Chondrocyte (in vitro differentiated cells): ENCODE data around the gene NTRK2. TPM values are rescaled to one million over a fixed set of nuclear protein-coding genes. Genes with fewer than 3 reads are reported as not detected.

ENCODE experiments used
- DNase-seq: peaks from one replicate; pipeline ENCODE4 v3.0.0; 2021; ENCODE audit warnings: mixed read lengths, low spot score
- H3K27ac Mint-ChIP-seq: one replicate; pipeline ENCODE4 v1.8.0; 2021; ENCODE audit warnings: mild to moderate bottlenecking, moderate library complexity, mixed read lengths; ENCODE audit not compliant: unreplicated experiment
- H3K27me3 Mint-ChIP-seq: 2 replicates; pipeline ENCODE4 v1.8.0; 2021; ENCODE audit warnings: low read depth, mixed read lengths
- H3K36me3 Mint-ChIP-seq: 2 replicates; pipeline ENCODE4 v1.8.0; 2021; ENCODE audit warnings: low read depth, mixed read lengths
- H3K4me1 Mint-ChIP-seq: 2 replicates; pipeline ENCODE4 v1.8.0; 2021; ENCODE audit warnings: low read depth, mild to moderate bottlenecking, mixed read lengths
- H3K4me3 Mint-ChIP-seq: one replicate; pipeline ENCODE4 v1.8.0; 2021; ENCODE audit warnings: mild to moderate bottlenecking, moderate library complexity, mixed read lengths; ENCODE audit not compliant: unreplicated experiment
- H3K9me3 Mint-ChIP-seq: 2 replicates; pipeline ENCODE4 v1.8.0; 2021; ENCODE audit warnings: low read depth, mixed read lengths
- total RNA-seq: library from RNA; stranded (reverse); gene quantifications from 3 replicates; pipeline ENCODE4 v1.2.1, GENCODE V29; 2021
- TF ChIP-seq, protein P1 (sequence below): fragments of 200-600 bp; sonication (generic); IDR thresholded peaks from 2 replicates; pipeline ENCODE4 v1.5.0; 2021; ENCODE audit warnings: antibody characterized with exemption, mild to moderate bottlenecking, moderate library complexity

The NTRK2 gene
- total RNA-seq, 1 donor from 2014 or later = 40.0 TPM

DNA sequence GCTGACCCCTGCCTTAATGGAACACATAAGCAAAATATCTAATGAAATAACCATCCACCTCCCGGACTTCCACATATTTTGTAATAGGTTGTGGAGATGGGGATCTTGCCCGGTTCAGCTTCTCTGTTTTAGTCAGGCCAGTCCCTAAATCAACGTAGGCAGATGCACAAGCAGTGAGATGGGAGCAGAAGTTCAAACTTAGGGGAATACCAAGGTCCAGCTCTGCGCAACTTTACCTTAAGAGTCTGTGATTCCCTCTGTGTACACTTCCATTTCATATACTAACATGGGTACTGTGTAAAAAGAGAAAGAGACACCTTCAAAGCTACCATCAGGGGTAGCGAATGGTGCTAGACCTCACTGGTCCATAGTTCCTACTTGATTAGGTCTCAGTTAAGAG, 110.9 kb downstream of the NTRK2 start:
- Mint-ChIP-seq H3K9me3 (no peaks in the 10 kb centered on the region), H3K27me3 (peaks cover 3% of the 10 kb centered on the region), H3K36me3 (peaks cover 5% of the 10 kb centered on the region), H3K27ac (no peak overlapping the region), H3K4me1 (peaks cover 29% of the 10 kb centered on the region), H3K4me3 (no peak overlapping the region)
- no peak for DNase-seq
- TF ChIP-seq, protein P1, sequence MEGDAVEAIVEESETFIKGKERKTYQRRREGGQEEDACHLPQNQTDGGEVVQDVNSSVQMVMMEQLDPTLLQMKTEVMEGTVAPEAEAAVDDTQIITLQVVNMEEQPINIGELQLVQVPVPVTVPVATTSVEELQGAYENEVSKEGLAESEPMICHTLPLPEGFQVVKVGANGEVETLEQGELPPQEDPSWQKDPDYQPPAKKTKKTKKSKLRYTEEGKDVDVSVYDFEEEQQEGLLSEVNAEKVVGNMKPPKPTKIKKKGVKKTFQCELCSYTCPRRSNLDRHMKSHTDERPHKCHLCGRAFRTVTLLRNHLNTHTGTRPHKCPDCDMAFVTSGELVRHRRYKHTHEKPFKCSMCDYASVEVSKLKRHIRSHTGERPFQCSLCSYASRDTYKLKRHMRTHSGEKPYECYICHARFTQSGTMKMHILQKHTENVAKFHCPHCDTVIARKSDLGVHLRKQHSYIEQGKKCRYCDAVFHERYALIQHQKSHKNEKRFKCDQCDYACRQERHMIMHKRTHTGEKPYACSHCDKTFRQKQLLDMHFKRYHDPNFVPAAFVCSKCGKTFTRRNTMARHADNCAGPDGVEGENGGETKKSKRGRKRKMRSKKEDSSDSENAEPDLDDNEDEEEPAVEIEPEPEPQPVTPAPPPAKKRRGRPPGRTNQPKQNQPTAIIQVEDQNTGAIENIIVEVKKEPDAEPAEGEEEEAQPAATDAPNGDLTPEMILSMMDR = no peak

DNA sequence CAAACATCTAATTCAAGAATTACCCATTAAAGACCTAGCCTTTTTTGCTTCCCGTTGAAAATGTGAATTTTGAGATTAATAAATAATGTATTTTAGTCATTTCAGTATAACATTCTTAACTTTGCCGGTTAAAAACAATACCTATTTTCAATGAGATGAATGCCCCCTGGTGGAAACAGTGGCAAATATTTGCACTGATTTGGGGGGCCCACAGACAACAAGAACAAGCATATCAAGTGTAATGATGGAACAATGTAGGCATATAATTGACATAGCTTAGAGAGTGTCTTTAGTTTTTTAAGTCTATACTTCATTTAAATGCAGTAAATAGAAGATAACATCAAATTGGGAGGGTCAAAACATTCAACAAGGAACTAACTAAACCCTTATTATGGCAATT, 111.9 kb downstream of the NTRK2 start:
- no peaks in the 10 kb centered on the region for H3K9me3 Mint-ChIP-seq
- no peak for DNase-seq
- peaks cover 5% of the 10 kb centered on the region for H3K36me3 Mint-ChIP-seq
- peaks cover 3% of the 10 kb centered on the region for H3K27me3 Mint-ChIP-seq
- TF ChIP-seq, protein P1 = peak; percentile 77
- H3K4me3 Mint-ChIP-seq = no peak overlapping the region
- peaks cover 29% of the 10 kb centered on the region for H3K4me1 Mint-ChIP-seq
- H3K27ac Mint-ChIP-seq = no peak overlapping the region

DNA sequence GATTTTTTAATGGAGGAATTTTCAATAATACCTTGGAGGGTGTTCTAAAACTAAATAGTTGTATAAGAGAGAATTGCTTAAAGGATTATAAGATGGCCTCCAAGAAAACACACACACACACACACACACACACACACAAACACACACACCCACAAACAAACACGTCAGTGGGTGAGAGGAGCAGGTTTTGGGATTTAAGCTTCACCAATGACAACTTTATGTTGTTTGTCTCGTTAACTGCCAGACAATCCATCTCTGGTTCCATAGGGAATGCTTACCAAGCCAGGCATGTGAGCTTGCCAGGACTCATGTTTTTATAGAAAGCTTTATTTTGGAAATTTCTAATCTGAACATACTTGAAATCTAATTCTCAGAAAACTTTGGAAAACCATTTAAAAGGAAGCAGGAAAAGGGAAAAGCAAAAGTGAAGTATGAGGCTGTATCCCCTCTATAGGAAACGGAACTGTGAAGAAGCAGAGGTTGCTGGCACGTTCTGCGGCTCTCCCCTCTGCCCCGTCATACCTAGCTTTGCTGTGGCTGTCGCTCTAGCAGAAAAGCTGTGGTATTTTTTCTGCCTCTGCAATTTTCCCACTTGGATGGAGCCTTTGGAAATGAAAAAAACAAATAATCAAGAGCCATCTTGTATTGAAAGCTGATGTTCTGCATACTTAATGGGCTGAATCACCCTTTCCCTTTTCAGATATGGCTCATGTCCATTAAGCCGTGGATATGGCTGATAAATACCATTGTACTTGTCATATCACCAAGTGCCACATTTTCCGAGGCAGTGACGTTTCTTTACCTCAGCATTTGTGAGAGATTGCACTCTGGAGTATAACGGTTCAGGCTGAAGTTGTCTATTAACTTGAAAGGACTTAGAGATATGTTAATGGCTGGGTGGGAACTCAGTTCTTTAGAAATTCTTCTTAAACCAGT, 112.7 kb downstream of the NTRK2 start:
- DNase-seq = no peak
- H3K27me3 Mint-ChIP-seq = peaks cover 3% of the 10 kb centered on the region
- H3K4me3 Mint-ChIP-seq = no peak overlapping the region
- no peaks in the 10 kb centered on the region for H3K9me3 Mint-ChIP-seq
- TF ChIP-seq, protein P1 = no peak
- H3K27ac Mint-ChIP-seq = peak overlapping the region; percentile 14
- peaks cover 4% of the 10 kb centered on the region for H3K36me3 Mint-ChIP-seq
- H3K4me1 Mint-ChIP-seq = peaks cover 29% of the 10 kb centered on the region

DNA sequence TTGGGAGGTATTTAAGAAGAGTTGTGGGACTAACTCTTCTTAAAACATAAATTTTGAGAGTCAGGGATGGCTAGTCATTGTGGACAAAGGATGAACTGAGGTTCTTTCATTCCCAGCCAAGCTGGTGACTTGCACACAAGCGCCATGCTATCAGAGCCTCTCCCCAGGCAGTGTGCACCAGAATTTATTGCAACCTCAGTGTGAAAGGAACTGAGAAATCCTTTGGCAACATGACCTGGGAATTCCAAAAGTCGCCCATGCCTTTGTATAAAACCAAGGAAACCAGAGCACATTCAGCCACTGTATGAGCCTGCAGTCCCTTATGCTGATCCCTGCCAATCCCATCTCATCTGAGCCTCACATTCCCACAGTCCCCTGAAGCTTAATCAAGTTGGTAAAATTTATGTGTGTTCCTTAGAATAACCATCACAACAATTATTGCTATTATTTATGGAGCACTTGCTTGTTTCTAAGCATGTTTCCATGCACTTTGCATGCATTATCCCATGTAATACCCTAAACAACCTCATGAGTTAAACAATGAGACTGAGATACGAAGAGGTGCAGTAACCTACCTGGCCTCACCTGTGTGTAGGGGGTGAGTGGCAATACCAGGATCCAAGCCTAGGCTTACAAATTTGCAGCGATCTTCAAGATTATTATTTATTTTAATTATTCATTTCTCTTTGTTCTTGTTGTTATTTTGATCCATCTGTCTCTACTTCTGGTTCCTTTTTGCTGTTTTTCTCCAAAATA, 116.4 kb downstream of the NTRK2 start:
- Mint-ChIP-seq H3K36me3 (peaks cover 8% of the 10 kb centered on the region), H3K4me3 (no peak overlapping the region), H3K27ac (no peak overlapping the region), H3K27me3 (peaks cover 3% of the 10 kb centered on the region), H3K4me1 (peaks cover 38% of the 10 kb centered on the region), H3K9me3 (peaks cover 7% of the 10 kb centered on the region)
- TF ChIP-seq, protein P1 = no peak
- DNase-seq = no peak

DNA sequence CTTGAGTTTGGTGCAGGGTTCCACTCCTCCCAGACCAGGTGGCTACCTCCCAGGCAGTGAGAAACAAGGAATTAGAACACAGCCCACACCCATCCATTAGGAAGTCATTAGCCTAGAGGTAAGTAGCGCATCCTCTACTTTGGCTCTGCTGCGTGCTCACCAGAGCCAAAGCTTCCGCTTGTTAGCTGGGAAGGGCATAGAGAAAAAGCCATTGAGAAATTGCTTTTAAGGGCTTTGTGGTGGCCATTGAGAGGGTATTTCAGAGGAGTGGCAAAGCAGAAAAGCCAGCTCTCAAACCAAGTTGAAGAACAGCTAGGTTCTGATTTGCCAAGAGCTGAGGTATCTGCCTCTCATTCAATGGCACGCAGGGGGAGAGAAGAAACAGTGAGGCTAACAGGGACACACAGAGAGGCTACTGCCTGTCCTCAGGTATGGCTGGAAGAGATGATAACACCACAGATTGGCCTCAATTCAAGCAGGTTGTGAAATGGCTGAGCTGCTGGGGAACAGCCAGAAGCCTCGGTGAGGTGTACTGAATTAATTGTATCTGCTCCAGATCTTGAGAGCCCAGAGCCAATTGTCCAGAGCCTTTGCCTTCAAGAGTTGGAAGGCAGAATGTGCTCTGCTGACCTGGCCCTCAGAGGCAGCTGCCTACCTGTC, 119.4 kb downstream of the NTRK2 start:
- Mint-ChIP-seq H3K36me3 (peaks cover 4% of the 10 kb centered on the region), H3K9me3 (peaks cover 7% of the 10 kb centered on the region), H3K27me3 (no peaks in the 10 kb centered on the region), H3K27ac (no peak overlapping the region), H3K4me3 (no peak overlapping the region), H3K4me1 (peaks cover 41% of the 10 kb centered on the region)
- TF ChIP-seq, protein P1 = no peak
- no peak for DNase-seq
